Fibroblast of pulmonary artery (primary cell): Measurements from ENCODE around the gene EFCAB13.
"Not testable (repeated sequence)": the region's sequence is repeated elsewhere in the genome, so short reads cannot be mapped to it uniquely, and the experiment has no call there.

Experiments
- DNase-seq: peaks from one replicate; pipeline ENCODE4 v3.0.0-alpha.2; 2010; ENCODE audit warnings: low read depth
- H3K4me3 ChIP-seq: replicated peaks from 2 replicates; pipeline ENCODE4 v1.5.1; 2011; ENCODE audit warnings: low read depth, mild to moderate bottlenecking, control low read depth, low read length, moderate library complexity
- CTCF ChIP-seq: IDR thresholded peaks from 2 replicates; pipeline ENCODE4 v1.5.1; 2011; ENCODE audit warnings: mild to moderate bottlenecking, control low read depth, low read length, inconsistent platforms; ENCODE audit errors: missing control alignments

EFCAB13 gene

GRCh38 chr17:47427985-47428384 is 104.2 kb downstream of the EFCAB13 start:
- no peak for DNase-seq
- no peak for TF ChIP-seq CTCF

GRCh38 chr17:47432240-47432639 is 108.5 kb downstream of the EFCAB13 start:
- not testable (repeated sequence) for H3K4me3 ChIP-seq, DNase-seq

More at GRCh38 chr17:47427985-47428384, 104.2 kb downstream of the EFCAB13 start:
- no peak overlapping the region for H3K4me3 ChIP-seq

GRCh38 chr17:47465165-47465564 is 141.4 kb downstream of the EFCAB13 start:
- DNase-seq = no peak
- H3K4me3 ChIP-seq = no peak overlapping the region
- no peak for TF ChIP-seq CTCF

GRCh38 chr17:47466976-47467375 is 143.2 kb downstream of the EFCAB13 start:
- not testable (repeated sequence) for DNase-seq, H3K4me3 ChIP-seq

GRCh38 chr17:47470836-47471235 is 147.1 kb downstream of the EFCAB13 start:
- no peak for TF ChIP-seq CTCF
- no peak overlapping the region for H3K4me3 ChIP-seq

GRCh38 chr17:47472073-47472472 is 148.3 kb downstream of the EFCAB13 start:
- H3K4me3 ChIP-seq, DNase-seq: not testable (repeated sequence)

More at GRCh38 chr17:47470836-47471235, 147.1 kb downstream of the EFCAB13 start:
- DNase-seq = no peak
